HCT116 (cell line): ENCODE results near the gene LPIN1. TPM values are rescaled to one million over a fixed set of nuclear protein-coding genes. Genes with fewer than 3 reads are reported as not detected.
"Not testable (repeated sequence)": the region's sequence is repeated elsewhere in the genome, so short reads cannot be mapped to it uniquely, and the experiment has no call there.

Experiments
- ATAC-seq: fragments of 200-7000 bp; cut with Tn5 transposase; 2 replicates; pipeline ENCODE4 v1.9.1; 2020; ENCODE audit warnings: mild to moderate bottlenecking, moderate library complexity
- BruUV-seq: library from RNA; stranded (reverse); fragments of 400-500 nt; replicated peaks from 2 replicates; lab custom pipeline; 2021; lab: Mats Ljungman, UMichigan
- CTCF ChIA-PET: fragments of 300-600 bp; sonication (Branson Sonifier 250); formaldehyde crosslinking; loops from one replicate; lab custom pipeline; 2021; ENCODE audit warnings: antibody characterized with exemption; lab: Charles Lee
- POLR2A ChIA-PET: fragments of 300-600, 350-600 bp; sonication (Branson Sonifier 250); formaldehyde crosslinking; loops from one replicate; lab custom pipeline; 2021; ENCODE audit warnings: antibody characterized with exemption; lab: Charles Lee
- RAD21 ChIA-PET, 2 experiments: fragments of 300-600 bp; sonication (Branson Sonifier 250); formaldehyde crosslinking; loops; one replicate each; lab custom pipeline; 2023; ENCODE audit warnings: low total read pairs in 2 of 2; ENCODE audit not compliant: uncharacterized antibody in 2 of 2, unreplicated experiment in 2 of 2, low non-redundant PET in 1 of 2; lab: Charles Lee
- DNase-seq: peaks from one replicate; pipeline ENCODE4 v3.0.0-alpha.2; 2010; ENCODE audit warnings: low read depth, low spot score
- H2AFZ ChIP-seq: fragments of 200-600 bp; shearing (Covaris generic), sonication (generic); 2 replicates; pipeline ENCODE4 v1.6.1; 2017; ENCODE audit warnings: low read depth, mixed run types, mixed read lengths, antibody characterized with exemption, low read length; ENCODE audit not compliant: poor library complexity, severe bottlenecking
- H3K27ac ChIP-seq: 2 replicates; pipeline ENCODE4 v1.5.1; 2012; ENCODE audit warnings: low read depth, low read length
- H3K27me3 ChIP-seq: fragments of 200-600 bp; sonication (generic); 2 replicates; pipeline ENCODE4 v1.6.1; 2016; ENCODE audit warnings: mixed run types, low read length, mixed read lengths; ENCODE audit not compliant: insufficient read depth
- H3K36me3 ChIP-seq, 2 experiments: fragments of 200-500 bp in 1 of 2; fragments of 200-600 bp in 1 of 2; sonication (Bioruptor generic) in 1 of 2; sonication (generic) in 1 of 2; 2 replicates each; pipeline versions ENCODE4 v1.5.1 to v1.6.1; 2014 to 2016; ENCODE audit warnings: low read length in 2 of 2, inconsistent platforms in 1 of 2, mixed read lengths in 1 of 2, mixed run types in 1 of 2; ENCODE audit not compliant: insufficient read depth in 2 of 2, control insufficient read depth in 1 of 2
- H3K4me1 ChIP-seq, 2 experiments: fragments of 200-600 bp in 1 of 2; sonication (generic) in 1 of 2; 2 replicates each; pipeline versions ENCODE4 v1.5.1 to v1.6.1; 2012 to 2017; ENCODE audit warnings: low read length in 2 of 2, inconsistent platforms in 1 of 2, mild to moderate bottlenecking in 1 of 2, mixed read lengths in 1 of 2, mixed run types in 1 of 2, moderate library complexity in 1 of 2; ENCODE audit not compliant: insufficient read depth in 2 of 2, control insufficient read depth in 1 of 2
- H3K4me2 ChIP-seq: fragments of 200-600 bp; sonication (generic); 2 replicates; pipeline ENCODE4 v1.6.1; 2017; ENCODE audit warnings: mixed run types, low read length, mixed read lengths
- H3K4me3 ChIP-seq, 2 experiments: fragments of 200-600 bp in 1 of 2; sonication (generic) in 1 of 2; replicated peaks in 1 of 2; 2 replicates each; pipeline ENCODE4 v1.5.1; 2011 to 2016; ENCODE audit warnings: low read length in 2 of 2, control low read depth in 1 of 2, low read depth in 1 of 2, mild to moderate bottlenecking in 1 of 2, mixed read lengths in 1 of 2, mixed run types in 1 of 2
- H3K79me2 ChIP-seq: fragments of 200-600 bp; sonication (generic); 2 replicates; pipeline ENCODE4 v1.6.1; 2017; ENCODE audit warnings: mild to moderate bottlenecking, mixed run types, low read length, moderate library complexity, mixed read lengths; ENCODE audit not compliant: insufficient read depth
- H3K9ac ChIP-seq: fragments of 200-600 bp; sonication (generic); 2 replicates; pipeline ENCODE4 v1.6.1; 2016; ENCODE audit warnings: low read length, mixed read lengths
- H3K9me2 ChIP-seq: fragments of 200-600 bp; sonication (generic), shearing (Covaris generic); 2 replicates; pipeline ENCODE4 v1.6.1; 2017; ENCODE audit warnings: mixed run types, mild to moderate bottlenecking, moderate library complexity; ENCODE audit not compliant: insufficient read depth
- H3K9me3 ChIP-seq, 2 experiments: fragments of 200-500 bp in 1 of 2; fragments of 200-600 bp in 1 of 2; sonication (Bioruptor generic) in 1 of 2; sonication (generic) in 1 of 2; 2 replicates each; pipeline ENCODE4 v1.6.1; 2014 to 2017; ENCODE audit warnings: low read length in 2 of 2, mixed read lengths in 2 of 2, inconsistent platforms in 1 of 2, low read depth in 1 of 2, mild to moderate bottlenecking in 1 of 2, mixed run types in 1 of 2, moderate library complexity in 1 of 2; ENCODE audit not compliant: control insufficient read depth in 1 of 2, insufficient read depth in 1 of 2
- H4K20me1 ChIP-seq: fragments of 200-600 bp; sonication (generic), shearing (Covaris generic); 2 replicates; pipeline ENCODE4 v1.6.1; 2017; ENCODE audit warnings: mixed run types, mild to moderate bottlenecking, moderate library complexity; ENCODE audit not compliant: insufficient read depth
- CBX3 ChIP-seq: IDR thresholded peaks from 2 replicates; pipeline ENCODE4 v1.6.1; 2012; ENCODE audit warnings: low read depth
- EGR1 ChIP-seq: IDR thresholded peaks from 2 replicates; pipeline ENCODE4 v1.6.1; 2012; ENCODE audit warnings: low read depth
- ELF1 ChIP-seq: IDR thresholded peaks from 2 replicates; pipeline ENCODE4 v1.6.1; 2012; ENCODE audit warnings: low read depth, borderline replicate concordance
- EZH2 ChIP-seq: fragments of 200-600 bp; sonication (generic); IDR thresholded peaks from 2 replicates; pipeline ENCODE4 v1.6.1; 2017; ENCODE audit warnings: antibody characterized with exemption, mixed run types
- FOSL1 ChIP-seq: IDR thresholded peaks from 2 replicates; pipeline ENCODE4 v1.6.1; 2012; ENCODE audit warnings: low read depth
- POLR2AphosphoS5 ChIP-seq: IDR thresholded peaks from 2 replicates; pipeline ENCODE4 v1.6.1; 2011; ENCODE audit warnings: mild to moderate bottlenecking, low read depth, low read length, moderate library complexity
- RAD21 ChIP-seq: IDR thresholded peaks from 2 replicates; pipeline ENCODE4 v1.6.1; 2012; ENCODE audit warnings: low read depth, mild to moderate bottlenecking
- SIN3A ChIP-seq: IDR thresholded peaks from 2 replicates; pipeline ENCODE4 v1.6.1; 2012; ENCODE audit warnings: low read depth
- SP1 ChIP-seq: IDR thresholded peaks from 2 replicates; pipeline ENCODE4 v1.6.1; 2012; ENCODE audit warnings: low read depth
- SRF ChIP-seq: IDR thresholded peaks from 2 replicates; pipeline ENCODE4 v1.6.1; 2012; ENCODE audit warnings: low read depth
- YY1 ChIP-seq: IDR thresholded peaks from 2 replicates; pipeline ENCODE4 v1.6.1; 2011; ENCODE audit warnings: low read length, low read depth, moderate library complexity, mild to moderate bottlenecking; ENCODE audit not compliant: insufficient replicate concordance; ENCODE audit errors: extremely low read depth
- ZNF274 ChIP-seq: fragments of 200-500 bp; sonication (Bioruptor generic); IDR thresholded peaks from 2 replicates; pipeline ENCODE4 v1.6.1; 2014; ENCODE audit warnings: mild to moderate bottlenecking, low read depth, low read length, inconsistent platforms
- intact Hi-C: fragments of 100-400 bp; cut with micrococcal nuclease; formaldehyde crosslinking; loops from 2 replicates; pipeline ENCODE4 v1.10.0; 2022
- total RNA-seq: library from RNA; stranded (reverse); gene quantifications from one replicate; pipeline ENCODE4 v1.2.1, GENCODE V29; 2021; ENCODE audit not compliant: unreplicated experiment

Gene LPIN1
- total RNA-seq, 1 experiment from 2014 or later, result 16.7 TPM

DNA sequence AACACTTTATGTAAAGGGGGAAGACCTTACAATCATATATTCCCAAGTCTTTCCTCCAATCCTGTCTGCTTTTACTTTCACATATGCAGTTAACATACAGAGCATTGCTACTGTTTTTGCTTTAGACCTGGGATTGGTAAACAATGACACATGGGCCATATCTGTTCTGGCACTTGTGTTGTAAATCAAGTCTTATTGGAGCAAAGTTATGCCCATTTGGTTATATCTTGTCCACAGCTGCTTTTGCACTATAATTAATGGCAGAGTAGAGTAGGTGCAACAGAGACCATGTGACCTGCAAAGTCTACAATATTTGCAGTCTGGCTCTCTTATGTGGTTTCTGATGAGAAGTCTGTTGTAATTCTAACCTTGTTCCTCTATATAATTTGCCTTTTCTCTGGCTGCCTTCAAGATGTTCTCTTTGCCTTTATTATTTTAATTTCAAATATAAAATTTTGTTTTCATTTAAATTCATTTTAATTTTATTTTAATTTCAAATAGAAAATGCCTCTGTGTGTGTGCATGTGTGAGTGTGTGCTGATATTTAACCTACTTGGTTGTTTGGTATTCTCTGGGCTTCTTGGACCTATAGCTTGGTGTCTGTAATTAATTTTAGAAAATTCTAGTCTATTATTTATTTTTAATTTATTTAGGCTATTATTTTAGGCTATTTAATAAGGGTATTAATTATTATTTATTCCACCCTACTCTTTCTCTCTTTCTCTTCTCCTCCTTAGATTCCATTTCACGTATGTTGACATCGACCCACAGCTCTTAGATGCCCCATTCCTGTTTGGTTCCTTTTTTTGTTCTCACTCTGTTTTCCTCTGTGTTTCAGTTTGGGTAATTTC lies 16.8 kb upstream of the LPIN1 start:
- intact Hi-C loops, result no loop called here
- H3K27ac ChIP-seq, result no peak overlapping the region
- DNase-seq (no peak), ATAC-seq (no peak)
- H3K9me3 ChIP-seq, result no peaks in the 10 kb centered on the region
- ChIA-PET POLR2A (no interaction called here), CTCF (interaction anchor here (1.4 kb wide), 1 partner anchor 9 kb away, joined by 3 read pairs; no protein-coding TSS in a partner anchor), RAD21 (no interaction called here)
- no peaks in the 10 kb centered on the region for H3K4me1 ChIP-seq
- H2AFZ ChIP-seq, result no peak overlapping the region
- no peaks in the 10 kb centered on the region for H3K79me2 ChIP-seq
- no peak overlapping the region for H3K4me2 ChIP-seq
- no peaks in the 10 kb centered on the region for H3K36me3 ChIP-seq
- H3K27me3 ChIP-seq, result peaks cover 16% of the 10 kb centered on the region; the same call in 1 of the 2 replicates
- no TSS peak for BruUV-seq
- H3K9me2 ChIP-seq, result no peaks in the 10 kb centered on the region
- H3K4me3 ChIP-seq, result no peak overlapping the region
- no peaks in the 10 kb centered on the region for H4K20me1 ChIP-seq
- TF ChIP-seq ELF1 (no peak), ZNF274 (no peak), FOSL1 (no peak), EZH2 (no peak), SRF (no peak), YY1 (no peak), EGR1 (no peak), POLR2AphosphoS5 (no peak), SIN3A (no peak), CBX3 (no peak), SP1 (no peak), RAD21 (no peak)
- no peak overlapping the region for H3K9ac ChIP-seq

DNA sequence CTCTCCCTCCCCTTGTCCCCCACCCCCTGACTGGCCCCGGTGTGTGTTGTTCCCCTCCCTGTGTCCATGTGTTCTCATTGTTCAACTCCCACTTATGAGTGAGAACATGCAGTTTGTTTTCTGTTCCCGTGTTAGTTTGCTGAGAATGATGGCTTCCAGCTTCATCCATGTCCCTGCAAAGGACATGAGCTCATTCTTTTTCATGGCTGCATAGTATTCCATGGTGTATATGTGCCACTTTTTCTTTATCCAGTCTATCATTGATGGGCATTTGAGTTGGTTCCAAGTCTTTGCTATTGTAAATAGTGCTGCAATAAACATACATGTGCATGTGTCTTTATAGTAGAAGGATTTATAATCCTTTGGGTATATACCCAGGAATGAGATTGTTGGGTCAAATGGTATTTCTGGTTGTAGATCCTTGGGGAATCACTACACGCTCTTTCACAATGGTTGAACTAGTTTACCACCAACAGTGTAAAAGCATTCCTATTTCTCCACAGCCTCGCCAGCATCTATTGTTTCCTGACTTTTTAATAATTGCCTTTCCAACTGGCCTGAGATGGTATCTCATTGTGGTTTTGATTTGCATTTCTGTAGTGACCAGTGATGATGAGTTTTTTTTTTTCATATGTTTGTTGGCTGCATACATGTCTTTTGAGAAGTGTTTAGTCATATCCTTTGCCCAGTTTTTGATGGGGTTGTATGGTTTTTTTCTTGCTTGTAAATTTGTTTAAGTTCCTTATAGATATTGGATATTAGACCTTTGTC lies 15.0 kb upstream of the LPIN1 start:
- ATAC-seq, H2AFZ ChIP-seq, H3K4me3 ChIP-seq, BruUV-seq, RAD21 ChIA-PET, H3K9me3 ChIP-seq, intact Hi-C loops, H3K4me2 ChIP-seq, CTCF ChIA-PET, POLR2A ChIA-PET, H3K27ac ChIP-seq, H3K9me2 ChIP-seq, H3K36me3 ChIP-seq, DNase-seq, H3K4me1 ChIP-seq, H3K79me2 ChIP-seq, H4K20me1 ChIP-seq, H3K9ac ChIP-seq: not testable (repeated sequence)
- H3K27me3 ChIP-seq, result peaks cover 16% of the 10 kb centered on the region; the same call in 1 of the 2 replicates
